GM23338 (cell line): ENCODE results near the gene PPP1CB. TPM values are rescaled to one million over a fixed set of nuclear protein-coding genes. Genes with fewer than 3 reads are reported as not detected.

Source experiments
- ATAC-seq: fragments of 200-7000 bp; cut with Tn5 transposase; 3 replicates; pipeline ENCODE4 v1.9.1; 2020
- DNase-seq: peaks from one replicate; pipeline ENCODE4 v3.0.0-alpha.2; 2015; ENCODE audit warnings: low spot score
- H2AFZ ChIP-seq: fragments of 200-600 bp; sonication (generic); 2 replicates; pipeline ENCODE4 v1.8.0; 2016; ENCODE audit warnings: antibody characterized with exemption, mild to moderate bottlenecking, moderate library complexity
- H3F3A ChIP-seq: fragments of 200-600 bp; sonication (generic); replicated peaks from 2 replicates; pipeline ENCODE4 v1.8.0; 2017; ENCODE audit warnings: antibody characterized with exemption, mixed run types, low read depth
- H3K27ac ChIP-seq: fragments of 200-600 bp; sonication (generic); 2 replicates; pipeline ENCODE4 v1.6.1; 2016; ENCODE audit warnings: low read depth
- H3K27me3 ChIP-seq: fragments of 200-600 bp; sonication (generic); 2 replicates; pipeline ENCODE4 v1.8.0; 2016; ENCODE audit warnings: mild to moderate bottlenecking, mixed run types, moderate library complexity; ENCODE audit not compliant: insufficient read depth
- H3K36me3 ChIP-seq: fragments of 200-600 bp; sonication (generic); 2 replicates; pipeline ENCODE4 v1.8.0; 2016; ENCODE audit warnings: mild to moderate bottlenecking; ENCODE audit not compliant: insufficient read depth
- H3K4me1 ChIP-seq: fragments of 200-600 bp; sonication (generic); 2 replicates; pipeline ENCODE4 v1.8.0; 2016; ENCODE audit warnings: mild to moderate bottlenecking, moderate library complexity; ENCODE audit not compliant: insufficient read depth
- H3K4me2 ChIP-seq: fragments of 200-600 bp; sonication (generic); 2 replicates; pipeline ENCODE4 v1.7.1; 2017; ENCODE audit warnings: mixed run types
- H3K4me3 ChIP-seq: fragments of 200-600 bp; sonication (generic); 2 replicates; pipeline ENCODE4 v1.6.1; 2016; ENCODE audit warnings: mixed run types
- H3K79me2 ChIP-seq: fragments of 200-600 bp; sonication (generic); replicated peaks from 2 replicates; pipeline ENCODE4 v1.8.0; 2017; ENCODE audit warnings: mild to moderate bottlenecking; ENCODE audit not compliant: insufficient read depth
- H3K9me2 ChIP-seq: fragments of 200-600 bp; sonication (generic); 2 replicates; pipeline ENCODE4 v1.8.0; 2017; ENCODE audit not compliant: insufficient read depth
- H4K20me1 ChIP-seq: fragments of 200-600 bp; sonication (generic); replicated peaks from 2 replicates; pipeline ENCODE4 v1.8.0; 2017; ENCODE audit warnings: mild to moderate bottlenecking; ENCODE audit not compliant: insufficient read depth
- H3K27ac Mint-ChIP-seq: 2 replicates; pipeline ENCODE4 v1.8.0; 2020; ENCODE audit warnings: inconsistent platforms, mild to moderate bottlenecking, moderate library complexity, mixed read lengths
- H3K27me3 Mint-ChIP-seq: 3 replicates; pipeline ENCODE4 v1.8.0; 2022; ENCODE audit warnings: low read depth, mild to moderate bottlenecking, moderate library complexity, mixed read lengths, inconsistent platforms; ENCODE audit not compliant: insufficient read depth, poor library complexity
- H3K36me3 Mint-ChIP-seq: 3 replicates; pipeline ENCODE4 v1.8.0; 2021; ENCODE audit warnings: low read depth, mild to moderate bottlenecking, inconsistent platforms, moderate library complexity, mixed read lengths
- H3K4me1 Mint-ChIP-seq: 3 replicates; pipeline ENCODE4 v1.8.0; 2020; ENCODE audit warnings: mild to moderate bottlenecking, inconsistent platforms, mixed read lengths
- H3K4me3 Mint-ChIP-seq: 3 replicates; pipeline ENCODE4 v1.8.0; 2021; ENCODE audit warnings: moderate library complexity, mild to moderate bottlenecking, inconsistent platforms, mixed read lengths
- H3K9me3 Mint-ChIP-seq: 3 replicates; pipeline ENCODE4 v1.8.0; 2020; ENCODE audit warnings: moderate library complexity, mild to moderate bottlenecking, inconsistent platforms, mixed read lengths
- CREB1 ChIP-seq: fragments of 250-450 bp; sonication (Bioruptor Pico); IDR thresholded peaks from 2 replicates; pipeline ENCODE4 v1.5.0; 2020; ENCODE audit warnings: low read depth, mild to moderate bottlenecking, moderate library complexity
- CTCF ChIP-seq, 2 experiments: fragments of 200-600 bp in 1 of 2; sonication (generic) in 1 of 2; conservative IDR thresholded peaks; 2 replicates each; pipeline versions ENCODE4 v1.5.1 to v1.6.1; 2016 to 2017; ENCODE audit warnings: antibody characterized with exemption in 2 of 2, low read depth in 2 of 2, mild to moderate bottlenecking in 2 of 2, moderate library complexity in 1 of 2
- EZH2 ChIP-seq: fragments of 200-600 bp; sonication (generic); IDR thresholded peaks from one replicate; pipeline ENCODE4 v1.8.0; 2017; ENCODE audit warnings: antibody characterized with exemption, mild to moderate bottlenecking, low read depth; ENCODE audit not compliant: unreplicated experiment
- EZH2phosphoT487 ChIP-seq: fragments of 200-600 bp; sonication (generic); IDR thresholded peaks from one replicate; pipeline ENCODE4 v1.8.1; 2018; ENCODE audit warnings: antibody characterized with exemption; ENCODE audit not compliant: unreplicated experiment
- JUNB ChIP-seq: IDR thresholded peaks from one replicate; pipeline ENCODE4 v1.6.1; 2016; ENCODE audit warnings: antibody characterized with exemption; ENCODE audit not compliant: unreplicated experiment
- NANOG ChIP-seq: IDR thresholded peaks from 2 replicates; pipeline ENCODE4 v1.6.1; 2016; ENCODE audit warnings: antibody characterized with exemption, borderline replicate concordance
- POLR2AphosphoS5 ChIP-seq: IDR thresholded peaks from 2 replicates; pipeline ENCODE4 v1.6.1; 2016; ENCODE audit warnings: antibody characterized with exemption, low read depth
- REST ChIP-seq: IDR thresholded peaks from one replicate; pipeline ENCODE4 v1.6.1; 2018; ENCODE audit warnings: antibody characterized with exemption; ENCODE audit not compliant: unreplicated experiment
- STAT1 ChIP-seq: IDR thresholded peaks from one replicate; pipeline ENCODE4 v1.6.1; 2016; ENCODE audit warnings: antibody characterized with exemption; ENCODE audit not compliant: unreplicated experiment
- ZNF114 ChIP-seq: fragments of 250-450 bp; sonication (Bioruptor Pico); IDR thresholded peaks from 2 replicates; pipeline ENCODE4 v1.5.0; 2020; ENCODE audit warnings: mild to moderate bottlenecking, moderate library complexity
- ZNF331 ChIP-seq: fragments of 250-450 bp; sonication (Bioruptor Pico); IDR thresholded peaks from 2 replicates; pipeline ENCODE4 v1.5.0; 2020; ENCODE audit warnings: low read depth, mild to moderate bottlenecking, moderate library complexity
- polyA plus RNA-seq: library from polyadenylated mRNA; unstranded; fragments of >200 nt; fragmentation: Nextera tagmentation; extraction: Ambion mirVana; gene quantifications from 2 replicates; pipeline ENCODE4 v1.2.1, GENCODE V29; 2016
- total RNA-seq: library from RNA; depleted of rRNA; stranded (reverse); fragments of >200 nt; shearing (Covaris generic); gene quantifications from 2 replicates; pipeline ENCODE4 v1.2.3, GENCODE V29; 2014
- TF ChIP-seq, protein P1 (sequence below): IDR thresholded peaks from 2 replicates; pipeline ENCODE4 v1.6.1; 2016; ENCODE audit warnings: antibody characterized with exemption

The PPP1CB gene
- total and polyA plus RNA-seq, 2 experiments from 2014 or later, result 103 to 118 TPM

- H3K27me3 ChIP-seq, result no peaks in the 10 kb centered on the region
- H3F3A ChIP-seq, result no peaks in the 10 kb centered on the region
- no peak overlapping the region for H3K27ac ChIP-seq
- no peak overlapping the region for H3K4me3 ChIP-seq
- H3K79me2 ChIP-seq, result no peaks in the 10 kb centered on the region
- H3K27ac Mint-ChIP-seq, result no peak overlapping the region
- no peak for TF ChIP-seq REST
- no peak for TF ChIP-seq CREB1 (CRISPR knock-in tag)
- no peak for TF ChIP-seq STAT1
- TF ChIP-seq ZNF331 (CRISPR knock-in tag), result no peak
- TF ChIP-seq POLR2AphosphoS5, result no peak
- TF ChIP-seq EZH2, result no peak
- no peak for TF ChIP-seq NANOG
- TF ChIP-seq ZNF114 (CRISPR knock-in tag), result no peak
- TF ChIP-seq JUNB, result no peak
- TF ChIP-seq, protein P1, sequence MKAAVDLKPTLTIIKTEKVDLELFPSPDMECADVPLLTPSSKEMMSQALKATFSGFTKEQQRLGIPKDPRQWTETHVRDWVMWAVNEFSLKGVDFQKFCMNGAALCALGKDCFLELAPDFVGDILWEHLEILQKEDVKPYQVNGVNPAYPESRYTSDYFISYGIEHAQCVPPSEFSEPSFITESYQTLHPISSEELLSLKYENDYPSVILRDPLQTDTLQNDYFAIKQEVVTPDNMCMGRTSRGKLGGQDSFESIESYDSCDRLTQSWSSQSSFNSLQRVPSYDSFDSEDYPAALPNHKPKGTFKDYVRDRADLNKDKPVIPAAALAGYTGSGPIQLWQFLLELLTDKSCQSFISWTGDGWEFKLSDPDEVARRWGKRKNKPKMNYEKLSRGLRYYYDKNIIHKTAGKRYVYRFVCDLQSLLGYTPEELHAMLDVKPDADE, result no peak
- 0 out of 2 replicates have a peak overlapping the region, but pooled peaks have one; percentile 10 for H2AFZ ChIP-seq
- peaks cover 1% of the 10 kb centered on the region; the same call in 2 of the 3 replicates for H3K4me1 Mint-ChIP-seq
- H3K4me2 ChIP-seq, result no peak overlapping the region
- H3K36me3 ChIP-seq, result no peaks in the 10 kb centered on the region
- no peak overlapping the region for H3K4me3 Mint-ChIP-seq
- no peak for ATAC-seq
- H3K9me2 ChIP-seq, result no peaks in the 10 kb centered on the region
- H3K9me3 Mint-ChIP-seq, result peaks cover 12% of the 10 kb centered on the region
- H3K4me1 ChIP-seq, result no peaks in the 10 kb centered on the region
- no peaks in the 10 kb centered on the region for H4K20me1 ChIP-seq
- peaks cover 2% of the 10 kb centered on the region for H3K27me3 Mint-ChIP-seq
- peaks cover 4% of the 10 kb centered on the region; the same call in 1 of the 3 replicates for H3K36me3 Mint-ChIP-seq
- no peak for DNase-seq
Measured at GRCh38 chr2:28710545-28710944, 41.1 kb upstream of the PPP1CB start.

GRCh38 chr2:28713577-28714298 lies 37.9 kb upstream of the PPP1CB start:
- Mint-ChIP-seq H3K4me1 (no peaks in the 10 kb centered on the region), H3K27me3 (no peaks in the 10 kb centered on the region), H3K4me3 (no peak overlapping the region), H3K27ac (no peak overlapping the region), H3K36me3 (no peaks in the 10 kb centered on the region), H3K9me3 (no peaks in the 10 kb centered on the region; the same call in 1 of the 3 replicates)
- no peaks in the 10 kb centered on the region for H3K27me3 ChIP-seq
- no peaks in the 10 kb centered on the region for H3K79me2 ChIP-seq
- no peak for DNase-seq
- no peaks in the 10 kb centered on the region for H3K36me3 ChIP-seq
- ATAC-seq, result no peak
- no peak overlapping the region for H3K4me2 ChIP-seq
- H3K4me3 ChIP-seq, result no peak overlapping the region
- no peaks in the 10 kb centered on the region for H4K20me1 ChIP-seq
- no peak overlapping the region for H2AFZ ChIP-seq
- no peaks in the 10 kb centered on the region for H3F3A ChIP-seq
- H3K4me1 ChIP-seq, result no peaks in the 10 kb centered on the region
- no peaks in the 10 kb centered on the region for H3K9me2 ChIP-seq
- H3K27ac ChIP-seq, result no peak overlapping the region
- TF ChIP-seq CTCF (conservative IDR thresholded peaks at IDR 0.05; ENCODE audit: low read depth in 2 of 2), result no peak
- no peak for TF ChIP-seq JUNB
- TF ChIP-seq ZNF331 (CRISPR knock-in tag), result no peak
- TF ChIP-seq EZH2phosphoT487, result no peak
- TF ChIP-seq REST, result no peak
- TF ChIP-seq ZNF114 (CRISPR knock-in tag), result no peak
- no peak for TF ChIP-seq NANOG
- no peak for TF ChIP-seq STAT1
- no peak for TF ChIP-seq POLR2AphosphoS5
- no peak for TF ChIP-seq EZH2
